SU-DHL-6 (cell line): ENCODE measurements around the gene FNBP1L.

Experiments
- H2AFZ ChIP-seq: fragments of 200-600 bp; sonication (generic); 2 replicates; pipeline ENCODE4 v1.6.1; 2014; ENCODE audit warnings: low read depth, mild to moderate bottlenecking, moderate library complexity, mixed read lengths, antibody characterized with exemption, low read length; ENCODE audit not compliant: severe bottlenecking
- H3F3A ChIP-seq: fragments of 200-600 bp; shearing (Covaris generic); 2 replicates; pipeline ENCODE4 v1.6.0; 2016; ENCODE audit warnings: antibody characterized with exemption, mild to moderate bottlenecking; ENCODE audit not compliant: insufficient read depth
- H3K27ac ChIP-seq: fragments of 200-600 bp; sonication (generic); 2 replicates; pipeline ENCODE4 v1.5.1; 2016; ENCODE audit warnings: low read depth, mild to moderate bottlenecking, low read length, moderate library complexity, mixed read lengths
- H3K27me3 ChIP-seq: fragments of 200-600 bp; sonication (generic), shearing (Covaris generic); 2 replicates; pipeline ENCODE4 v1.6.0; 2014; ENCODE audit warnings: mild to moderate bottlenecking, low read length
- H3K36me3 ChIP-seq: fragments of 200-600 bp; sonication (generic); 2 replicates; pipeline ENCODE4 v1.6.1; 2014; ENCODE audit warnings: mild to moderate bottlenecking, low read length, mixed read lengths
- H3K4me2 ChIP-seq: fragments of 300-600, 200-600 bp; shearing (Covaris generic), sonication (generic); 2 replicates; pipeline ENCODE4 v1.6.0; 2014; ENCODE audit warnings: low read length, low read depth, mild to moderate bottlenecking; ENCODE audit not compliant: poor library complexity, severe bottlenecking
- H3K4me3 ChIP-seq: fragments of 200-600 bp; sonication (generic); 2 replicates; pipeline ENCODE4 v1.5.1; 2014; ENCODE audit warnings: antibody characterized with exemption, low read length, mild to moderate bottlenecking, mixed read lengths; ENCODE audit not compliant: insufficient read depth, poor library complexity, severe bottlenecking
- H3K79me2 ChIP-seq: fragments of 200-600 bp; sonication (generic); 2 replicates; pipeline ENCODE4 v1.6.1; 2014; ENCODE audit warnings: mild to moderate bottlenecking, low read length, moderate library complexity; ENCODE audit not compliant: insufficient read depth
- H3K9ac ChIP-seq: fragments of 200-600 bp; sonication (generic); 2 replicates; pipeline ENCODE4 v1.7.0; 2014; ENCODE audit warnings: mild to moderate bottlenecking, low read length
- H3K9me2 ChIP-seq: fragments of 200-600 bp; sonication (generic); replicated peaks from 2 replicates; pipeline ENCODE4 v1.6.1; 2014; ENCODE audit warnings: low read length; ENCODE audit not compliant: insufficient read depth
- H3K9me3 ChIP-seq: fragments of 200-600 bp; sonication (generic); 2 replicates; pipeline ENCODE4 v1.6.1; 2014; ENCODE audit warnings: low read length, mixed read lengths; ENCODE audit not compliant: insufficient read depth
- H4K20me1 ChIP-seq: fragments of 200-600 bp; sonication (generic); 2 replicates; pipeline ENCODE4 v1.6.1; 2014; ENCODE audit warnings: low read depth, mild to moderate bottlenecking, antibody characterized with exemption, low read length, moderate library complexity, mixed read lengths
- EZH2phosphoT487 ChIP-seq: fragments of 200-600 bp; sonication (generic), shearing (Covaris generic); conservative IDR thresholded peaks from 2 replicates; pipeline ENCODE4 v1.6.1; 2018; ENCODE audit warnings: mild to moderate bottlenecking, antibody characterized with exemption, low read length, moderate library complexity, mixed read lengths
- TF ChIP-seq, protein P1 (sequence below): fragments of 200-600 bp; sonication (generic); IDR thresholded peaks from one replicate; pipeline ENCODE4 v1.5.1; 2017; ENCODE audit warnings: antibody characterized with exemption, mild to moderate bottlenecking, low read length, moderate library complexity; ENCODE audit not compliant: insufficient read depth, poor library complexity, severe bottlenecking

FNBP1L gene

DNA sequence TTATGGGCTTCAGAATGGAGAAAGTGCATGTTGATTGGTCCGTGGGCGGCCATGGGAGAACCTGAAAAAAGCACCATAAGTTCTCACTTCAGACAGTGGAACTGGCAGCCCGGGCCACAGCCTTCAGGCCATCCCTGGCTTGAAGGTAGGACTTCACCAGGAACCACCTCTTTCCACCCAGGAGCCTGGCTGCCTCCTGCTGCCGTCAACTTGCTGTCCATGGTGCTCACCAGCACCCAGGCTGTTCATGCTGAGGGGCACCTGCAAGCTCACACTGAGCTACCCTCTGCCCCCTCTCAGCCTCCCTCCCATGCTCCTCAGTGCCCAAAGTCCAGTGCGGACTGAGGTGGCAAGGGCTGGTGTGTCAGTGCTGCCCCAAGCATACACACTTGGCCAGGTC, 12.9 kb upstream of the FNBP1L start:
- no peak overlapping the region for H3K4me2 ChIP-seq
- H3K9me2 ChIP-seq: no peaks in the 10 kb centered on the region
- no peaks in the 10 kb centered on the region for H3K27me3 ChIP-seq
- H3K79me2 ChIP-seq: no peaks in the 10 kb centered on the region
- H2AFZ ChIP-seq: no peak overlapping the region
- H3F3A ChIP-seq: no peaks in the 10 kb centered on the region
- H3K9me3 ChIP-seq: no peaks in the 10 kb centered on the region
- H3K27ac ChIP-seq: no peak overlapping the region
- TF ChIP-seq EZH2phosphoT487: no peak
- TF ChIP-seq, protein P1, sequence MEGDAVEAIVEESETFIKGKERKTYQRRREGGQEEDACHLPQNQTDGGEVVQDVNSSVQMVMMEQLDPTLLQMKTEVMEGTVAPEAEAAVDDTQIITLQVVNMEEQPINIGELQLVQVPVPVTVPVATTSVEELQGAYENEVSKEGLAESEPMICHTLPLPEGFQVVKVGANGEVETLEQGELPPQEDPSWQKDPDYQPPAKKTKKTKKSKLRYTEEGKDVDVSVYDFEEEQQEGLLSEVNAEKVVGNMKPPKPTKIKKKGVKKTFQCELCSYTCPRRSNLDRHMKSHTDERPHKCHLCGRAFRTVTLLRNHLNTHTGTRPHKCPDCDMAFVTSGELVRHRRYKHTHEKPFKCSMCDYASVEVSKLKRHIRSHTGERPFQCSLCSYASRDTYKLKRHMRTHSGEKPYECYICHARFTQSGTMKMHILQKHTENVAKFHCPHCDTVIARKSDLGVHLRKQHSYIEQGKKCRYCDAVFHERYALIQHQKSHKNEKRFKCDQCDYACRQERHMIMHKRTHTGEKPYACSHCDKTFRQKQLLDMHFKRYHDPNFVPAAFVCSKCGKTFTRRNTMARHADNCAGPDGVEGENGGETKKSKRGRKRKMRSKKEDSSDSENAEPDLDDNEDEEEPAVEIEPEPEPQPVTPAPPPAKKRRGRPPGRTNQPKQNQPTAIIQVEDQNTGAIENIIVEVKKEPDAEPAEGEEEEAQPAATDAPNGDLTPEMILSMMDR: no peak
- no peak overlapping the region for H3K9ac ChIP-seq
- no peaks in the 10 kb centered on the region for H4K20me1 ChIP-seq
- H3K4me3 ChIP-seq: no peak overlapping the region
- H3K36me3 ChIP-seq: no peaks in the 10 kb centered on the region

DNA sequence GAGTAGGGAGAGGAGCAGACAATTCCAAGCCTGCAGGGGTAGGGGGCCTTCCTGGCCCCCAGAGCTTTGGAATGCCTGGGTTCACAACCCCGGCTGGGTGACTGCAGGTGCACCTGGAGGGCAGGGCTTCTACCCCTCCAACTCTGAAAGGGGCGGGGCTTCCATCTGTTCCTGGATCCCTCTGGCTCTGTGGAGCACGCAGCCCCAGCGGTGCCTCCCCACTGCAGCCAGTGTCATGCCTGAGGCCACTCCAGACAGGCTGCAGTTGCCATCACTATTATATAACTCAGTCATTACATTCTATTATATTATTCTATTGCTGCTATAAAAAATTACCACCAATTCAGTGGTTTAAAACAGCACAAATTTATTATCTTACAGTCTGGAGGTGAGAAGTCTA, 12.5 kb upstream of the FNBP1L start:
- TF ChIP-seq, protein P1: no peak
- TF ChIP-seq EZH2phosphoT487: no peak
- no peaks in the 10 kb centered on the region for H3F3A ChIP-seq
- H3K9me3 ChIP-seq: no peaks in the 10 kb centered on the region
- H2AFZ ChIP-seq: no peak overlapping the region
- H3K9me2 ChIP-seq: no peaks in the 10 kb centered on the region
- H3K27me3 ChIP-seq: no peaks in the 10 kb centered on the region
- H3K4me2 ChIP-seq: no peak overlapping the region
- H3K9ac ChIP-seq: no peak overlapping the region
- no peak overlapping the region for H3K4me3 ChIP-seq
- no peaks in the 10 kb centered on the region for H4K20me1 ChIP-seq
- no peak overlapping the region for H3K27ac ChIP-seq
- H3K79me2 ChIP-seq: no peaks in the 10 kb centered on the region
- no peaks in the 10 kb centered on the region for H3K36me3 ChIP-seq

DNA sequence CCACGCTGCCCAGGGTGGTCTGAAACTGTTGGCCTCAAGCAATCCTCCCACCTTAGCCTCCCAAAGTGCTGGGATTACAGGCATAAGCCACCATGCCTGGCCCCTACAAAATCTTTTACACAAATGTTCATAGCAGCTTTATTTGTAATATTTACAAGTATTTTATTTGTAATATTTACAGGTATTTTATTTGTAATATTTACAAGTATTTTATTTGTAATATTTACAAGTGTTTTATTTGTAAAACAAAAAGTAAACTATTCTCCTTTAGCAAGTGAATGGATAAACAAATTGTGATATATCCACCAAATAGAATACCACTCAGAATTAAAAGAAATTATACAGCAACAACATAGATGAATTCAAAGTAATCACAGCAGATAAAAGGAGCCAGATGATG, 11.4 kb upstream of the FNBP1L start:
- H3K27me3 ChIP-seq: no peaks in the 10 kb centered on the region

More for the DNA sequence above, 11.4 kb upstream of the FNBP1L start:
- Histone ChIP-seq H3K27ac (no peak overlapping the region), H3F3A (no peaks in the 10 kb centered on the region), H2AFZ (no peak overlapping the region), H3K4me3 (no peak overlapping the region), H3K9me3 (no peaks in the 10 kb centered on the region), H3K9me2 (no peaks in the 10 kb centered on the region), H3K79me2 (no peaks in the 10 kb centered on the region), H3K36me3 (no peaks in the 10 kb centered on the region), H3K4me2 (no peak overlapping the region), H4K20me1 (no peaks in the 10 kb centered on the region), H3K9ac (no peak overlapping the region)
- TF ChIP-seq, protein P1: no peak
- TF ChIP-seq EZH2phosphoT487: no peak
